ENCODE results near the gene S100B. TPM values are rescaled to one million over a fixed set of nuclear protein-coding genes. Genes with fewer than 3 reads are reported as not detected.

The S100B gene
- total RNA-seq, 4 donors from 2014 or later = 0.89 to 4.9 TPM; not detected in 2

GRCh38 chr21:46639489-46640386, 34.9 kb upstream of the S100B start:
- H3K4me1 ChIP-seq = peaks cover 16 to 34% of the 10 kb centered on the region in 2 donors
- intact Hi-C loops (cut with DNase I) = no loop called here
- peaks cover 9 to 11% of the 10 kb centered on the region in 2 donors for H3K36me3 ChIP-seq
- TF ChIP-seq POLR2A (IDR thresholded peaks at IDR 0.05) (no peak), CTCF (IDR thresholded peaks at IDR 0.05) (peak in 3 of 6 experiments; percentile 35 to 39 (median 37))
- no peak overlapping the region for H3K27ac ChIP-seq
- no peak for DNase-seq
- H3K27me3 ChIP-seq = no peaks in the 10 kb centered on the region
- no peak overlapping the region for H3K4me3 ChIP-seq (replicated peaks in 1 of 3)
- WGBS, 2 donors = 90 to 92% methylated on average over 8 of the region's 8 CpGs
- no peaks in the 10 kb centered on the region for H3K9me3 ChIP-seq

- TF ChIP-seq CTCF (IDR thresholded peaks at IDR 0.05) (no peak), POLR2A (IDR thresholded peaks at IDR 0.05) (no peak)
- no peak overlapping the region for H3K27ac ChIP-seq
- H3K4me1 ChIP-seq = peaks cover 14 to 34% of the 10 kb centered on the region in 2 donors
- no peaks in the 10 kb centered on the region for H3K36me3 ChIP-seq
- intact Hi-C loops (cut with DNase I) = no loop called here
- no peaks in the 10 kb centered on the region for H3K9me3 ChIP-seq
- DNase-seq = no peak
- H3K27me3 ChIP-seq = no peaks in the 10 kb centered on the region
- H3K4me3 ChIP-seq (replicated peaks in 1 of 3) = no peak overlapping the region
- WGBS, 2 donors = 63 to 69% methylated on average over 3 of the region's 3 CpGs
Measured at GRCh38 chr21:46637952-46638746, 33.3 kb upstream of the S100B start.

- DNase-seq = no peak
- H3K27me3 ChIP-seq = no peaks in the 10 kb centered on the region
- TF ChIP-seq CTCF (IDR thresholded peaks at IDR 0.05) (no peak), POLR2A (IDR thresholded peaks at IDR 0.05) (no peak)
- WGBS, 2 donors = 81 to 87% methylated on average over 7 of the region's 7 CpGs
- H3K9me3 ChIP-seq = no peaks in the 10 kb centered on the region
- peaks cover 14 to 34% of the 10 kb centered on the region in 2 donors for H3K4me1 ChIP-seq
- no peaks in the 10 kb centered on the region for H3K36me3 ChIP-seq
- H3K4me3 ChIP-seq (replicated peaks in 1 of 3) = peak overlapping the region in 1 of 3 donors; percentile 76
- H3K27ac ChIP-seq = no peak overlapping the region
- intact Hi-C loops (cut with DNase I) = no loop called here
Measured at GRCh38 chr21:46636550-46637285, 31.8 kb upstream of the S100B start.

- TF ChIP-seq POLR2A (IDR thresholded peaks at IDR 0.05) = no peak
- TF ChIP-seq CTCF (IDR thresholded peaks at IDR 0.05) = no peak
- H3K9me3 ChIP-seq = no peaks in the 10 kb centered on the region
- peak overlapping the region; percentile 72 to 78 (median 76) for H3K4me3 ChIP-seq (replicated peaks in 1 of 3)
- no peaks in the 10 kb centered on the region for H3K36me3 ChIP-seq
- DNase-seq = no peak
- 7 to 8% methylated on average over 8 of the region's 8 CpGs for WGBS, 2 donors
- intact Hi-C loops (cut with DNase I) = no loop called here
- peaks cover 14 to 34% of the 10 kb centered on the region in 2 donors for H3K4me1 ChIP-seq
- no peaks in the 10 kb centered on the region for H3K27me3 ChIP-seq
- peak overlapping the region in 2 of 3 donors; percentile 94 to 99 for H3K27ac ChIP-seq
Measured at GRCh38 chr21:46636181-46636512, 31.3 kb upstream of the S100B start.
